GM18511 (cell line): ENCODE data around the gene SOX13.

Experiments used
- ATAC-seq: cut with Tn5 transposase; IDR thresholded peaks from one replicate; pipeline ENCODE4 v1.9.1; 2021; ENCODE audit warnings: mild to moderate bottlenecking, moderate library complexity; ENCODE audit not compliant: unreplicated experiment

Gene SOX13

GRCh38 chr1:204104331-204105130, 31.6 kb downstream of the SOX13 start:
- ATAC-seq = no peak

GRCh38 chr1:204105131-204105515, 32.2 kb downstream of the SOX13 start:
- ATAC-seq = no peak

- no peak for ATAC-seq
Measured at GRCh38 chr1:204106825-204107224, 33.9 kb downstream of the SOX13 start.

- no peak for ATAC-seq
Measured at GRCh38 chr1:204107892-204108291, 35.0 kb downstream of the SOX13 start.

- ATAC-seq = no peak
Measured at GRCh38 chr1:204108312-204109141, 35.6 kb downstream of the SOX13 start.

- no peak for ATAC-seq
Measured at GRCh38 chr1:204110894-204111633, 38.1 kb downstream of the SOX13 start.

GRCh38 chr1:204112876-204113730, 40.2 kb downstream of the SOX13 start:
- ATAC-seq = no peak

- ATAC-seq = no peak
Measured at GRCh38 chr1:204113896-204114295, 41.0 kb downstream of the SOX13 start.

GRCh38 chr1:204114606-204115005, 41.7 kb downstream of the SOX13 start:
- no peak for ATAC-seq

GRCh38 chr1:204115116-204115515, 42.2 kb downstream of the SOX13 start:
- ATAC-seq = no peak

GRCh38 chr1:204116539-204116938, 43.6 kb downstream of the SOX13 start:
- no peak for ATAC-seq

GRCh38 chr1:204121840-204122555, 49.1 kb downstream of the SOX13 start:
- no peak for ATAC-seq

- no peak for ATAC-seq
Measured at GRCh38 chr1:204123376-204123775, 50.5 kb downstream of the SOX13 start.

GRCh38 chr1:204124639-204125038, 51.7 kb downstream of the SOX13 start:
- ATAC-seq = no peak

GRCh38 chr1:204125759-204126351, 52.9 kb downstream of the SOX13 start:
- ATAC-seq = no peak

- no peak for ATAC-seq
Measured at GRCh38 chr1:204126386-204126785, 53.5 kb downstream of the SOX13 start.

GRCh38 chr1:204126956-204127355, 54.0 kb downstream of the SOX13 start:
- ATAC-seq = no peak

GRCh38 chr1:204127597-204128242, 54.8 kb downstream of the SOX13 start:
- ATAC-seq = no peak

GRCh38 chr1:204128464-204128963, 55.6 kb downstream of the SOX13 start:
- ATAC-seq = no peak
